Myocyte (in vitro differentiated cells): ENCODE results near the gene HTRA1. TPM values are rescaled to one million over a fixed set of nuclear protein-coding genes. Genes with fewer than 3 reads are reported as not detected.

ENCODE experiments used
- DNase-seq: peaks from one replicate; pipeline ENCODE4 v3.0.0-alpha.2; 2012; ENCODE audit warnings: low read depth
- total RNA-seq: library from RNA; depleted of rRNA; stranded (reverse); fragments of >200 nt; gene quantifications from 2 replicates; pipeline ENCODE4 v1.2.3, GENCODE V29; 2014

Gene HTRA1
- total RNA-seq, 1 donor from 2014 or later = 1,617 TPM

GRCh38 chr10:122494173-122494820 lies 32.9 kb downstream of the HTRA1 start:
- no peak for DNase-seq

- DNase-seq = peak; percentile 96
Observed at GRCh38 chr10:122494833-122495232, 33.5 kb downstream of the HTRA1 start.

GRCh38 chr10:122495406-122496340 lies 34.3 kb downstream of the HTRA1 start:
- DNase-seq = peak; percentile 85

- DNase-seq = no peak
Observed at GRCh38 chr10:122497241-122497640, 35.9 kb downstream of the HTRA1 start.

GRCh38 chr10:122498521-122498920 lies 37.2 kb downstream of the HTRA1 start:
- DNase-seq = peak; percentile 63

DNA sequence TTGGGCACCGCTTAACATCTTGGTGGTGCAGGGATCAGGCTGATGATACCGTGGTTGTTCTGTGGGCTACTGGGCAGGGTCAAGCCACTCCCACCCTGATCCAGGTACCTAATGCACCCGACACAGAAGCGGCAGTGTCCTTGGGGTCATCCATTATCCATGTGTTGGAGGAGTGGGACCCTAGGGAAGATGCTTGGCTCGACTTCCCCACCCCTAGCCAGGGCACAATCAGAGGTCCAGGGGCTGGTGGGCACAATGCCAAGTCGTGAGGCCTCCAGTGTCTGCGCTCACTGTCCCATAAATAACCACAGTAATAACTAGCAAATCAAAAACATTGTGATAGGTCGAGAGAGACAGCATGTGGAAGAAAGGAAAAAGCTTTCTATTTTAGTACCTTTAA lies 37.7 kb downstream of the HTRA1 start:
- no peak for DNase-seq

- DNase-seq = no peak
Observed at GRCh38 chr10:122499491-122499941, 38.2 kb downstream of the HTRA1 start.

- no peak for DNase-seq
Observed at GRCh38 chr10:122500194-122500593, 38.8 kb downstream of the HTRA1 start.

- DNase-seq = no peak
Observed at GRCh38 chr10:122500726-122501125, 39.4 kb downstream of the HTRA1 start.

DNA sequence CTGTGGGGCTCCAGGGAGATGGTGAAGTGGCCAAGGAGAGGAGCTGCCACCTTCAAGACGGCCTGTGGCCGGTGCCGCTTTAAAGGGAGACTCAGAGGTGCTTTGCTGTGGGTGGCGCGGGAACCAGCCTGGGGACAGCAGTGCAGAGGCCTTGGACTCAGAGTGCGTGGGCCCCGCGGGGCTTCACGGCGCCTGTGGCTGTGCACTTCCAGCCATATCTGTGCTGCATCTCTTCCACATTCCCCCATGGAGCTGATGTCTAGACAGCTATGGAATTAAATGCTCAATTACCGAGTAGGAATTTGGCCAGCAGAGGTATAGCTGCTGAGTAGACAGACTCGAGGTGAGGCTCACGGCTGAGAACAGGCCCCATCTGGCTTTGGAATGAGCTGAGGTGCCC lies 41.7 kb downstream of the HTRA1 start:
- DNase-seq = no peak

- no peak for DNase-seq
Observed at GRCh38 chr10:122503886-122504609, 42.7 kb downstream of the HTRA1 start.

DNA sequence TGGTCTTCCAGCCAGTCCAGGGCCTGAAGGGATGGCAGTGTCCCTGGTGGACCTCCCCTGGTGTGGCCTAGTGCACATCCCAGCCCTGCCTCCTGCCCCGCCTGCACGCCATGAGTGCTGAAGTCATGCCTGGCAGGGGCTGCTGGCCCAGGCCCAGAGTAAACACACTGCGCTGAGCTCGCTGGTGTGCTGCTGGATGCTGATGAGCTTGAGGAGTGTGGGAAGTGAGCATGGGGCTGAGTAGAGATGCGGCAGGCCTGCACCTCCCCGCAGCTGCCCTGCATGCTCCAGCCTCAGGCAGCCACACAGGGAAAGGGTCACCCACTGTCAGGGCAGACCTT lies 43.2 kb downstream of the HTRA1 start:
- DNase-seq = peak; percentile 91

- DNase-seq = no peak
Observed at GRCh38 chr10:122505011-122505410, 43.7 kb downstream of the HTRA1 start.

DNA sequence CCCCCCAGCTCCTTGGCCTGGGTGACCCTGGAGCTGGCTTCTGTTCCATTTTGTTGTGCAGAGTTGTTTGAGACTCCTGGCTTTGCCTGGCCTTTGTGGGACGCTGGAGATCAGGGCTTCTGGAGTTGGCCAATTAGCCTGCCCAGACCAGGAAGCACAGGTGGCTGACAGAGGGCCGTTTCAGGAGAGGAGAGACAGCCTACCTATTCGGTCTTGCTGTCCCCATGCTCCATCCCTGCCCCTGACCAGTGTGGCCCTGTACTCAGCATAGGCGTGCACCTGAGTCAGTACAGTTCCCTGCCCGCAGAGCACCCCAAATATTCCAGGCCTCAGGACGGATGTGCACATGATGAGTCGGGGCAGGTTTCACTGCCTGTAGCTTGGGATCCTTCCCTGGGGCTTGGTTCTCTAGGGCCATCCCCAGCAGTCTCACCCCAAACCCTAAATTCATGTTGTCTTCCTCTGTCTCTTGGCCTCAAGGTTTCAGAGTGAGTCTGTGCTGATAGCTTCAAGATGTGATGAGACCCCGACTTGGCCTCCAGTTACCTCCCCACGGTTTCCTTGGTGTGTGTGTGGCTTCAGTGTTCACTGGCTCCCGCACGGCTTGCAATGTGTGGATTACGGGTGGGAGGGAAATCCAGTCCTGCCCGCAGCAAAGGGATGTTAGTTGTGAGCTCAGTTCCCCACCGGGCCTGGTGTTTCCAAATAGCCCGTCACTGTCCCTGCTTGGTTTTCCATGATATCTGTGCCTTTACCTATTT lies 44.7 kb downstream of the HTRA1 start:
- no peak for DNase-seq

- DNase-seq = no peak
Observed at GRCh38 chr10:122507616-122508015, 46.3 kb downstream of the HTRA1 start.

DNA sequence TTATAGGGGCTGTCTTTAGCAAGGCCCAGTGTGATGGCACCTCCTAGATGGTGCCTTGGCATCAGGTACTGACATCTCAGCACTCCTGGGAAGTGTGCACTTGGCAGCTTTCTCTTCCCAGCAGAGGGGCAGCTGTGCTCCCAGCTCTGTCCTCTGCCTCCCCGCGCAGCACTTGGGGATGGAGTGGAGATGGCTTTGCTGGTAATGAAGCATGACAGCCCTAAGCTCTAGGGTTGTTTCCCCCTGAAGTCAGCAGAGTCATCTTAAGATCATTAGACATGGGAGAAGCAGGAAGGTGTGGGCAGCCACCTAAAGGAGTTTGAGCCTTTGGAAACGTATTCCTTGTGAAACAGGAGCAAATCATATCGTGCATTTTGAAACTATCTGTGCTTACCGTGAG lies 46.7 kb downstream of the HTRA1 start:
- no peak for DNase-seq

DNA sequence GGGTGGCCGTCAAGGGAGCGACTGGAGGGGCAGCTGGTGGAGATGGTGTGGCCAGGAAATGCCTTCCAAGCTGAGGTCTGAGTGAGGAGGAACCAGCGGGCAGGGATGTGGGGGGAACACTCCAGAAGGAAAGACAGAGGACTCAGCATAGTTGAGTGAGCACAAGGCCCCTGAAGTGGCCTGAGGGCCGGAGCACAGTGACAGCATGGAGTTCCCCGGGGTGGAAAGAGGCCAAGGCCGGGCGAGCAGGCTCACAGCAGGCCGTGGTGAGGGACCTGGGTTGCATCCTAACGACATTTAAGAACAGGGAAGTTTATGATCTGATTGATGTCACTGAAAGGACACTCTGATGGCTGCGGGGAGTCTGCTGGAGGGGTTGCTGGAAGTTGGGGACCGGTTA lies 48.0 kb downstream of the HTRA1 start:
- DNase-seq = no peak

- DNase-seq = no peak
Observed at GRCh38 chr10:122510326-122510725, 49.0 kb downstream of the HTRA1 start.

DNA sequence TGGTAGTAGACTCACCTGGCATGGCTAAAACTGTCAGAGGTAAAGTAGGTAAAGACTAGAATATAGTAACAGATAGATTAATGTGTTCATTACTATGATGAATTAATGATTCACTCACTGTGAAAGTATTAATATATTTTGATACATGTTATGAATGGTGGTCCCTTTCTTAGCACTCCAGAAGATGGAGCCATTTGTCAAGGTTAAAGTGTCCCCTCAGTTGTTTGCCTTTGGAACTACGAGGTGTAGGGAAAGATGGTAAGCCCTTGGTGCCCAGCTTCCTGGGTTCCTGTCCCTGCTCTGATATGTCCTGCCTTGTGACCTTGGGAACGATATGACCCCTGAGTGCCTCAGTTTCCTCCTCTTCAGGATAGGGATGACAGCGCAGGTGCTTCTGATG lies 49.4 kb downstream of the HTRA1 start:
- DNase-seq = no peak

DNA sequence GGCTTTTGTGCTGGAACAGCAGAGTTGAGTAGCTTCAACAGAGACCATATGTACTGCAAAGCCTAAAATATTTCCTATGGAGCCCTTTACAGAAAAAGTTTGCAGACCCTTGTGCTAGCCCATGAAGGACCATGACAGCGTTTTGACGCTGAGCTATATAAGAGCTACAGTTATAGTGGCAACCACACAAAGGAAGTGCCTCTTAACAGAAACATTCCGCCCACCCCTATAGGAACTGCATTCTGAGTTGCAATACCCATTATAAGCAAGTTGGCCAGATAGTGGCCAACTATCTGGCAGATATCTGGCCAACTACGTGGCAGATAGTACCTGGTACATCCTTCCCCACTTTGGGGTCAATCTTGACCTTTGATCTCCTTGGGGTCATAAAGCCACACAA lies 51.7 kb downstream of the HTRA1 start:
- DNase-seq = no peak
